Loucy (cell line): Measurements from ENCODE around the gene GDPGP1.

Source experiments
- H2AFZ ChIP-seq: fragments of 200-600 bp; sonication (generic); 2 replicates; pipeline ENCODE4 v1.6.0; 2016; ENCODE audit warnings: antibody characterized with exemption, mild to moderate bottlenecking, low read length, moderate library complexity
- H3F3A ChIP-seq: fragments of 200-600 bp; 2 replicates; pipeline ENCODE4 v1.6.0; 2016; ENCODE audit warnings: antibody characterized with exemption, low read depth, mild to moderate bottlenecking
- H3K27me3 ChIP-seq: fragments of 200-600 bp; sonication (generic); 2 replicates; pipeline ENCODE4 v1.6.1; 2014; ENCODE audit warnings: low read length, mild to moderate bottlenecking; ENCODE audit not compliant: insufficient read depth, poor library complexity, severe bottlenecking
- H3K36me3 ChIP-seq: fragments of 200-600 bp; sonication (generic); 2 replicates; pipeline ENCODE4 v1.6.1; 2016; ENCODE audit warnings: low read length; ENCODE audit not compliant: insufficient read depth
- H3K4me1 ChIP-seq: fragments of 200-600 bp; sonication (generic); 2 replicates; pipeline ENCODE4 v1.5.1; 2014; ENCODE audit warnings: low read length, mild to moderate bottlenecking; ENCODE audit not compliant: insufficient read depth, poor library complexity, severe bottlenecking
- H3K4me2 ChIP-seq: fragments of 200-600 bp; sonication (generic); 2 replicates; pipeline ENCODE4 v1.6.0; 2014; ENCODE audit warnings: antibody characterized with exemption, low read length, low read depth, mild to moderate bottlenecking; ENCODE audit not compliant: poor library complexity, severe bottlenecking
- H3K4me3 ChIP-seq: fragments of 200-600 bp; sonication (generic); 2 replicates; pipeline ENCODE4 v1.5.1; 2014; ENCODE audit warnings: low read length, mild to moderate bottlenecking, mixed read lengths; ENCODE audit not compliant: poor library complexity, severe bottlenecking
- H3K79me2 ChIP-seq: fragments of 200-600 bp; sonication (generic); 2 replicates; pipeline ENCODE4 v1.6.1; 2014; ENCODE audit warnings: low read length; ENCODE audit not compliant: insufficient read depth
- H3K9ac ChIP-seq: fragments of 200-600 bp; sonication (generic); 2 replicates; pipeline ENCODE4 v1.6.0; 2014; ENCODE audit warnings: mild to moderate bottlenecking, low read depth, low read length, moderate library complexity; ENCODE audit not compliant: poor library complexity, severe bottlenecking
- H3K9me2 ChIP-seq: fragments of 200-600 bp; sonication (generic); replicated peaks from 2 replicates; pipeline ENCODE4 v1.6.1; 2016; ENCODE audit warnings: low read depth, low read length, mixed read lengths
- H3K9me3 ChIP-seq: fragments of 200-600 bp; sonication (generic); 2 replicates; pipeline ENCODE4 v1.6.1; 2014; ENCODE audit warnings: mild to moderate bottlenecking, antibody characterized with exemption, low read length, low read depth; ENCODE audit not compliant: insufficient read depth
- H4K20me1 ChIP-seq: fragments of 200-600 bp; sonication (generic); 2 replicates; pipeline ENCODE4 v1.6.0; 2014; ENCODE audit warnings: antibody characterized with exemption, low read length, mild to moderate bottlenecking; ENCODE audit not compliant: insufficient read depth, poor library complexity, severe bottlenecking
- EZH2phosphoT487 ChIP-seq: fragments of 200-600 bp; IDR thresholded peaks from 2 replicates; pipeline ENCODE4 v1.6.1; 2018; ENCODE audit warnings: antibody characterized with exemption, mild to moderate bottlenecking, moderate library complexity, borderline replicate concordance
- TF ChIP-seq, protein P1 (sequence below): fragments of 200-600 bp; sonication (generic); conservative IDR thresholded peaks from 2 replicates; pipeline ENCODE4 v1.5.1; 2014; ENCODE audit warnings: mild to moderate bottlenecking, antibody characterized with exemption, low read length

GDPGP1 gene

DNA sequence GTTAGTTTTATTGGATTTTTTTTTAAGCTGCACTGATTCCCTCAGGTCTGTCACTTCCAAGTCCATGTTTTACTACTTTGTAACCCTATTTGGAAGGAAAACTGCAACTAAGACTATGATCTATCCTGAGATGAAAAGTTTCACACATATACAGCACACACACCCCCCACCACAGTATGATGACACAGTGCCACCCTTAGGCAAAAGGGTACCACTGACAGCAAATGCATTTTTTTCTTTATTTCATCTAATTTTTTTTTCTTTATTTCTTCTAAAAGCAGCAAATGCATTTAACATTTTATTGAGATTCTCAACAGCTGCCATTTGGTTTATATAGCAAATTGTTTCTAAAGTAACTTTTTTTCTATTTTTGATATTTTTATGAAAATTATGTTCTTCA lies 52.7 kb downstream of the GDPGP1 start:
- Histone ChIP-seq H3K79me2 (no peaks in the 10 kb centered on the region), H3K4me2 (no peak overlapping the region), H3F3A (no peaks in the 10 kb centered on the region), H3K36me3 (no peaks in the 10 kb centered on the region), H2AFZ (no peak overlapping the region), H3K9ac (no peak overlapping the region), H3K9me2 (no peaks in the 10 kb centered on the region), H3K4me1 (no peaks in the 10 kb centered on the region), H3K27me3 (no peaks in the 10 kb centered on the region), H3K9me3 (no peaks in the 10 kb centered on the region), H3K4me3 (no peak overlapping the region), H4K20me1 (no peaks in the 10 kb centered on the region)
- TF ChIP-seq, protein P1, sequence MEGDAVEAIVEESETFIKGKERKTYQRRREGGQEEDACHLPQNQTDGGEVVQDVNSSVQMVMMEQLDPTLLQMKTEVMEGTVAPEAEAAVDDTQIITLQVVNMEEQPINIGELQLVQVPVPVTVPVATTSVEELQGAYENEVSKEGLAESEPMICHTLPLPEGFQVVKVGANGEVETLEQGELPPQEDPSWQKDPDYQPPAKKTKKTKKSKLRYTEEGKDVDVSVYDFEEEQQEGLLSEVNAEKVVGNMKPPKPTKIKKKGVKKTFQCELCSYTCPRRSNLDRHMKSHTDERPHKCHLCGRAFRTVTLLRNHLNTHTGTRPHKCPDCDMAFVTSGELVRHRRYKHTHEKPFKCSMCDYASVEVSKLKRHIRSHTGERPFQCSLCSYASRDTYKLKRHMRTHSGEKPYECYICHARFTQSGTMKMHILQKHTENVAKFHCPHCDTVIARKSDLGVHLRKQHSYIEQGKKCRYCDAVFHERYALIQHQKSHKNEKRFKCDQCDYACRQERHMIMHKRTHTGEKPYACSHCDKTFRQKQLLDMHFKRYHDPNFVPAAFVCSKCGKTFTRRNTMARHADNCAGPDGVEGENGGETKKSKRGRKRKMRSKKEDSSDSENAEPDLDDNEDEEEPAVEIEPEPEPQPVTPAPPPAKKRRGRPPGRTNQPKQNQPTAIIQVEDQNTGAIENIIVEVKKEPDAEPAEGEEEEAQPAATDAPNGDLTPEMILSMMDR: peak; percentile 82
- TF ChIP-seq EZH2phosphoT487: no peak

GRCh38 chr15:90287101-90287500 lies 53.1 kb downstream of the GDPGP1 start:
- no peaks in the 10 kb centered on the region for H3K36me3 ChIP-seq
- H3K9me3 ChIP-seq: no peaks in the 10 kb centered on the region
- H3F3A ChIP-seq: no peaks in the 10 kb centered on the region
- no peak overlapping the region for H3K4me2 ChIP-seq
- no peak overlapping the region for H3K9ac ChIP-seq
- H3K79me2 ChIP-seq: no peaks in the 10 kb centered on the region
- H4K20me1 ChIP-seq: no peaks in the 10 kb centered on the region
- no peaks in the 10 kb centered on the region for H3K27me3 ChIP-seq
- H3K9me2 ChIP-seq: no peaks in the 10 kb centered on the region
- H3K4me3 ChIP-seq: no peak overlapping the region
- H3K4me1 ChIP-seq: no peaks in the 10 kb centered on the region
- H2AFZ ChIP-seq: no peak overlapping the region
- no peak for TF ChIP-seq EZH2phosphoT487
- TF ChIP-seq, protein P1: no peak

DNA sequence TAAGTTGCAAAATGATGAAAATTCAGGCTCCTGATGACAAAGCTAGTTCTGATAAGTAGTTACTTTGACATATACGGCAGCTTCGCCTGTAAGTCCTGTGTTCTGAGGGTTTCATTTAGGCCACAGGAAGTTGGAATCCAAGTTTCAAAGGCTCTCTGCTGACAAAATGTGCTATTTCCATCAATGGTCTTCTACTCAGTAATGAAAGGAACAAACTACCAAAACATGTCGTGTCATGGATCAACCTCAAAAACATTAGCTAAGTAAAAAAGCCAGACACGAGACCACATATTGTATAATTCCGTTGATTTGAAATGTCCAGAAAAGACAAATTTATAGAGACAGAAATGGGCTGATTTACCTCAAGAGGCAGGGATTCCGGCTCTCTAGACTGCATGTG lies 53.9 kb downstream of the GDPGP1 start:
- no peaks in the 10 kb centered on the region for H4K20me1 ChIP-seq
- no peak overlapping the region for H3K4me3 ChIP-seq
- H3K4me1 ChIP-seq: peaks cover under 1% of the 10 kb centered on the region
- no peaks in the 10 kb centered on the region for H3K79me2 ChIP-seq
- TF ChIP-seq, protein P1: no peak
- TF ChIP-seq EZH2phosphoT487: no peak
- H3K9me2 ChIP-seq: no peaks in the 10 kb centered on the region
- no peaks in the 10 kb centered on the region for H3K27me3 ChIP-seq
- H2AFZ ChIP-seq: no peak overlapping the region
- H3K9me3 ChIP-seq: no peaks in the 10 kb centered on the region
- H3F3A ChIP-seq: no peaks in the 10 kb centered on the region
- no peaks in the 10 kb centered on the region for H3K36me3 ChIP-seq
- no peak overlapping the region for H3K9ac ChIP-seq
- H3K4me2 ChIP-seq: no peak overlapping the region
